ENCODE data around the gene INHBA. TPM values are rescaled to one million over a fixed set of nuclear protein-coding genes. Genes with fewer than 3 reads are reported as not detected.

INHBA gene
- total RNA-seq, 2 experiments from 2014 or later: not detected

DNA sequence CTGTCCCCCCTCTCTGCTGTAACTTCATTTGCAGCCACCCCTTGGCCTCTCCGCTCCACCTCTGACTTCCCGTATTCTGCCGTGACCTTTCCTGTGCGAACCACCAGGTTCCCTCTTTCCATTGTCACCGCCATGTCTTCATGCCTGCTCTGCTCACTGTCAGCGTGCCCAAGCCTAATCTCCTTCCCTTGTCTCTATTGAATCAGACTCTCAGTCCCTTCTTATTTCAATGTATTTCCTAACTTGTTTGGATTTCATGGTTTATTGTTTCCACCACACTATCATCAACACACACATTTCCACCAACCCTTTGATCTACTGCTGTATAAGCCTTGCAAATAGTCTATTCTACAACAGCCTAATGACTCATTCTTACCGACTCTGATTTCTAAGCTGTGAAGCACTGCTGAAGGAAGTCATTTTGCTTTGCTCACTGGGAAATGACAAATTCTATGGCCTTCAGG lies 30.0 kb upstream of the INHBA start:
- no peak overlapping the region for H3K27ac Mint-ChIP-seq
- H3K36me3 Mint-ChIP-seq (ENCODE audit: low read depth): no peaks in the 10 kb centered on the region
- intact Hi-C loops (cut with micrococcal nuclease): no loop called here
- H3K4me3 Mint-ChIP-seq: no peak overlapping the region
- TF ChIP-seq, protein P1, sequence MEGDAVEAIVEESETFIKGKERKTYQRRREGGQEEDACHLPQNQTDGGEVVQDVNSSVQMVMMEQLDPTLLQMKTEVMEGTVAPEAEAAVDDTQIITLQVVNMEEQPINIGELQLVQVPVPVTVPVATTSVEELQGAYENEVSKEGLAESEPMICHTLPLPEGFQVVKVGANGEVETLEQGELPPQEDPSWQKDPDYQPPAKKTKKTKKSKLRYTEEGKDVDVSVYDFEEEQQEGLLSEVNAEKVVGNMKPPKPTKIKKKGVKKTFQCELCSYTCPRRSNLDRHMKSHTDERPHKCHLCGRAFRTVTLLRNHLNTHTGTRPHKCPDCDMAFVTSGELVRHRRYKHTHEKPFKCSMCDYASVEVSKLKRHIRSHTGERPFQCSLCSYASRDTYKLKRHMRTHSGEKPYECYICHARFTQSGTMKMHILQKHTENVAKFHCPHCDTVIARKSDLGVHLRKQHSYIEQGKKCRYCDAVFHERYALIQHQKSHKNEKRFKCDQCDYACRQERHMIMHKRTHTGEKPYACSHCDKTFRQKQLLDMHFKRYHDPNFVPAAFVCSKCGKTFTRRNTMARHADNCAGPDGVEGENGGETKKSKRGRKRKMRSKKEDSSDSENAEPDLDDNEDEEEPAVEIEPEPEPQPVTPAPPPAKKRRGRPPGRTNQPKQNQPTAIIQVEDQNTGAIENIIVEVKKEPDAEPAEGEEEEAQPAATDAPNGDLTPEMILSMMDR (IDR thresholded peaks at IDR 0.05): no peak
- ChIA-PET CTCF (no interaction called here), POLR2A (no interaction called here)
- no peak for ATAC-seq
- H3K4me1 Mint-ChIP-seq (ENCODE audit: low read depth): peaks cover 12% of the 10 kb centered on the region
- H3K27me3 Mint-ChIP-seq: peaks cover 27% of the 10 kb centered on the region
- no peak for DNase-seq
- H3K9me3 Mint-ChIP-seq: no peaks in the 10 kb centered on the region

DNA sequence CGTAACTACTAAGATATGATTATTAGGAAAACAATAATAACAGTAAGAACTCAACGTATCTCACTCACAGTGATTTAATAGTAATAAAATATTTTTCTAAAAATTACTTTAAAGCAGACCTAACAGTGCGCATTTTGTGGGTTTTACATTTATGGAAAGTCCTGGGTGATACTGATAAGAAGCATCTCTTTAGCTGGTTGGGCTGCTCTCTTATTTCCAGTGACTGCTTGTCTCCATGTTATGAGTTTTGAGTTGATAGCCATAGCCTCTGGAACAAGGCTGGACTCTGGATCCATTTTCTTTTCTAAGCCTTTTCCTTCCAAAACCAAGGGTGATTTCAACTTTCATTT lies 29.5 kb upstream of the INHBA start:
- Mint-ChIP-seq H3K4me3 (no peak overlapping the region), H3K4me1 (ENCODE audit: low read depth) (peaks cover 12% of the 10 kb centered on the region), H3K27ac (no peak overlapping the region), H3K27me3 (peaks cover 27% of the 10 kb centered on the region), H3K9me3 (no peaks in the 10 kb centered on the region), H3K36me3 (ENCODE audit: low read depth) (no peaks in the 10 kb centered on the region)
- ChIA-PET CTCF (interaction anchor here (0.8 kb wide), 1 partner anchor 208 kb away, joined by 3 read pairs; no protein-coding TSS in a partner anchor), POLR2A (no interaction called here)
- intact Hi-C loops (cut with micrococcal nuclease): no loop called here
- no peak for ATAC-seq
- TF ChIP-seq, protein P1 (IDR thresholded peaks at IDR 0.05): no peak
- no peak for DNase-seq

DNA sequence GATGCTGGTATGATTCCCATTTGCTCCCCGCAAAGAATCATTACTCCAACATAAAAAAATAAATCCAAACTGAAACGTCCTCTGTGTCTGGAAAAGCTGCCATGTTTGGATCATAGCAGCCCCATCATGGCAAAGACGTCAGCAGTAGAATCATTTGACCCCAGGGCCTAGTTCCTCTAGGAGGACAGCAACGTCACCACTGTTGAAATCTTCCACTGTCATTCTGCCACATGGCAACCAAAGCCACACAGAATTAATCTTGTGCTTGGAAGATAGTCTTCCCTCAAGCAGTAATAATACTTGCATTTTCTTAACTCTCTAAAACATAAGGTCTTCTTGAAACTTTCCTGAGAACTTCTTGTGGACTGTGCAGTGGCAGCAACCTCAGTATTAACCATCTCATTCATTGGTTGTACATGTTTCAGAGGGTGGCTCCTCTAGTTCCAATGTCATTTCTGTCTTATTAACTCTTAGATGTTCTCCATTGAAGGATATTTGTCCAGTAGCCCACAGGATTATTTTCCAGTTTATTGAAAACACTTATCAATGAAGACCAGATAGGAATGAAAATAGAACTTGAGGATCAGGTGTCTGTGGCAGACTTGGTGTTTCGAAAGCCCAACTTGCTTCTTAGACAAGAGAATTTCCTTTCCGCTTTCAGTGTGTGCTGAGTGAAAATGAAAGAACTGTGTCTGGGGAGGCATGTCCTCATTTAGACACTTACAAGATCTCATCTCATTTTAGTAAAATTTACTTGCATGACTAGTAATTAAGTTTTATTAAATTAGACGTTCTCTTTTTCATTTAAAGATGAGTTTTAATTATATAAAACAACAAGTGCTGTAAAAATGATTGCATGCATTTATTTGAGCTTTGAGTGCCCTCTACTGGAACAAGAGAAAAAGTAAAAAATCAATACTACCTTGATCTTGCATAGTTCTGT lies 28.9 kb upstream of the INHBA start:
- peaks cover 28% of the 10 kb centered on the region for H3K27me3 Mint-ChIP-seq

DNA sequence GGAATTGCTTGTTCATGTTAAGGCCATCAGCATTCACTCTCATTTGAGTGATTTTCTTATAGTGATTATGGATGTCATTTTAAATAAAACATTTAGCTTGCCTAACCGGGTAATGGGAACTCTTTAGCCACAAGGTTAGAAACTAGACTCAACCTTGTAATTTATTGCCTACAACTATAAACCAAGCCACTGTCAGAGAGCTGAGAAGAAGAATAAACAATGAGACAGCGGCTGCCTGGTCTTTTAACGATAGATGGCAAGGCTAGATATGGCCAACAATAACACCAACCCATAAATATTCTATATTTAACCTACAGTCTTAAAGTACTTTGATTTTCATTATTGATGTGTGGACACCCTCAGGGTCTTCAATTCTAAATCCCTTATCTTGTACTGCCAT lies 27.8 kb upstream of the INHBA start:
- Mint-ChIP-seq H3K9me3 (no peaks in the 10 kb centered on the region), H3K36me3 (ENCODE audit: low read depth) (no peaks in the 10 kb centered on the region), H3K27me3 (peaks cover 26% of the 10 kb centered on the region), H3K4me3 (no peak overlapping the region), H3K27ac (no peak overlapping the region), H3K4me1 (ENCODE audit: low read depth) (peaks cover 12% of the 10 kb centered on the region)
- TF ChIP-seq, protein P1 (IDR thresholded peaks at IDR 0.05): no peak
- ATAC-seq: no peak
- ChIA-PET CTCF (interaction anchor here (0.7 kb wide), 1 partner anchor 249 kb away, joined by 3 read pairs; no protein-coding TSS in a partner anchor), POLR2A (no interaction called here)
- intact Hi-C loops (cut with micrococcal nuclease): no loop called here
- DNase-seq: no peak

More for the DNA sequence above, 28.9 kb upstream of the INHBA start:
- ATAC-seq (no peak), DNase-seq (no peak)
- intact Hi-C loops (cut with micrococcal nuclease): no loop called here
- peaks cover 12% of the 10 kb centered on the region for H3K4me1 Mint-ChIP-seq (ENCODE audit: low read depth)
- no peaks in the 10 kb centered on the region for H3K9me3 Mint-ChIP-seq
- POLR2A ChIA-PET: no interaction called here
- H3K36me3 Mint-ChIP-seq (ENCODE audit: low read depth): no peaks in the 10 kb centered on the region
- CTCF ChIA-PET: interaction anchor here (0.8 kb wide), 1 partner anchor 209 kb away, joined by 3 read pairs; no protein-coding TSS in a partner anchor
- no peak overlapping the region for H3K27ac Mint-ChIP-seq
- no peak overlapping the region for H3K4me3 Mint-ChIP-seq
- TF ChIP-seq, protein P1 (IDR thresholded peaks at IDR 0.05): peak; percentile 22

DNA sequence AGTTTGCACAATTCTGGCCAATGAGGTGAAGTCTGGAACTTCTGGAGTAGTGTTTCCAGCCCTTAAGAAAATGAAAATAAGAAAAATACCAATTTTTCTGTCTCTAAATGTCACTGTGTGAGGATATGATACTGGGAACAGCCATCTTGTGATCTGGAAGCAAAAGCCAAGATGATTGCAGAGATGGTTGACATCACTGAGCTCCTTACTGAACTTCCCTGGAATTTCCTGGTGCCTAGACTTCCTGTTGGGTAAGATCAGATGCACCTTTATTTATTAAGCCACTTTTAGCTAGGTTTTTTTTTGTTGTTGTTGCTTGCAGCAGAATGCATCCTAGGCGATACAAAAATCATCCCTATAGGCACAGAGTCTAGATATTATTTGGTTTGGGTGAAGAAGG lies 27.3 kb upstream of the INHBA start:
- no peaks in the 10 kb centered on the region for H3K36me3 Mint-ChIP-seq (ENCODE audit: low read depth)
- intact Hi-C loops (cut with micrococcal nuclease): no loop called here
- TF ChIP-seq, protein P1 (IDR thresholded peaks at IDR 0.05): no peak
- H3K9me3 Mint-ChIP-seq: no peaks in the 10 kb centered on the region
- POLR2A ChIA-PET: no interaction called here
- H3K27me3 Mint-ChIP-seq: peaks cover 23% of the 10 kb centered on the region
- no peak overlapping the region for H3K4me3 Mint-ChIP-seq
- CTCF ChIA-PET: no interaction called here
- H3K4me1 Mint-ChIP-seq (ENCODE audit: low read depth): peaks cover 12% of the 10 kb centered on the region
- no peak for ATAC-seq
- DNase-seq: no peak
- H3K27ac Mint-ChIP-seq: no peak overlapping the region
